GM06990 (cell line): ENCODE measurements around the gene TAGAP.

Experiments
- DNase-seq: peaks from one replicate; pipeline ENCODE4 v3.0.0-alpha.2; 2011; ENCODE audit not compliant: insufficient read length; ENCODE audit errors: extremely low read depth
- H3K27me3 ChIP-seq: replicated peaks from 2 replicates; pipeline ENCODE4 v1.6.0; 2011; ENCODE audit warnings: low read length; ENCODE audit not compliant: control insufficient read depth, insufficient read depth
- H3K36me3 ChIP-seq: 2 replicates; pipeline ENCODE4 v1.5.1; 2011; ENCODE audit warnings: low read length; ENCODE audit not compliant: control insufficient read depth, insufficient read depth
- H3K4me3 ChIP-seq: replicated peaks from 2 replicates; pipeline ENCODE4 v1.5.1; 2011; ENCODE audit warnings: low read depth, mild to moderate bottlenecking, control low read depth, low read length
- TF ChIP-seq, protein P1 (sequence below): IDR thresholded peaks from 2 replicates; pipeline ENCODE4 v1.5.1; 2011; ENCODE audit warnings: low read length, control low read depth, mild to moderate bottlenecking, inconsistent platforms; ENCODE audit not compliant: insufficient read depth, poor library complexity, severe bottlenecking

TAGAP gene

DNA sequence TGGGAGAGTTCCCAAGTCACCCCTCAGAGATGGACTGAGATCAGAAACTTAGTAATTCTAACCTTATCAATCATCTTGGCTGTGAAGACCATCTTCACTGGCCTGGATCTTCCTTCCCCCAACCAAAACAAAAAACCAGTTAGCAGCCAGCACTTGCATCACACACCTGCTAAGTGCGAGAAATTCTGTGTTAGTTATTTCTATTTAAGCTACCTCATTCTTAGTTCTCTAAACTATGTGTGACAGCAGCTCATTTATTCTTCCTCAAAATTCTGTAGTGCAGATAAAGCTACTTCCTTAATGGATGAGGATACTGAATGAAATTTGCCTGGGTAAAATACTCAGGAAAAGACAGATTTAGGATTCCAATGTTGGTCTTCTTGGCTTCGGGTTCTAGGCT, 18.2 kb upstream of the TAGAP start:
- DNase-seq, result no peak
- TF ChIP-seq, protein P1, sequence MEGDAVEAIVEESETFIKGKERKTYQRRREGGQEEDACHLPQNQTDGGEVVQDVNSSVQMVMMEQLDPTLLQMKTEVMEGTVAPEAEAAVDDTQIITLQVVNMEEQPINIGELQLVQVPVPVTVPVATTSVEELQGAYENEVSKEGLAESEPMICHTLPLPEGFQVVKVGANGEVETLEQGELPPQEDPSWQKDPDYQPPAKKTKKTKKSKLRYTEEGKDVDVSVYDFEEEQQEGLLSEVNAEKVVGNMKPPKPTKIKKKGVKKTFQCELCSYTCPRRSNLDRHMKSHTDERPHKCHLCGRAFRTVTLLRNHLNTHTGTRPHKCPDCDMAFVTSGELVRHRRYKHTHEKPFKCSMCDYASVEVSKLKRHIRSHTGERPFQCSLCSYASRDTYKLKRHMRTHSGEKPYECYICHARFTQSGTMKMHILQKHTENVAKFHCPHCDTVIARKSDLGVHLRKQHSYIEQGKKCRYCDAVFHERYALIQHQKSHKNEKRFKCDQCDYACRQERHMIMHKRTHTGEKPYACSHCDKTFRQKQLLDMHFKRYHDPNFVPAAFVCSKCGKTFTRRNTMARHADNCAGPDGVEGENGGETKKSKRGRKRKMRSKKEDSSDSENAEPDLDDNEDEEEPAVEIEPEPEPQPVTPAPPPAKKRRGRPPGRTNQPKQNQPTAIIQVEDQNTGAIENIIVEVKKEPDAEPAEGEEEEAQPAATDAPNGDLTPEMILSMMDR, result no peak
- no peak overlapping the region for H3K4me3 ChIP-seq
- no peaks in the 10 kb centered on the region for H3K36me3 ChIP-seq
- H3K27me3 ChIP-seq, result no peaks in the 10 kb centered on the region

DNA sequence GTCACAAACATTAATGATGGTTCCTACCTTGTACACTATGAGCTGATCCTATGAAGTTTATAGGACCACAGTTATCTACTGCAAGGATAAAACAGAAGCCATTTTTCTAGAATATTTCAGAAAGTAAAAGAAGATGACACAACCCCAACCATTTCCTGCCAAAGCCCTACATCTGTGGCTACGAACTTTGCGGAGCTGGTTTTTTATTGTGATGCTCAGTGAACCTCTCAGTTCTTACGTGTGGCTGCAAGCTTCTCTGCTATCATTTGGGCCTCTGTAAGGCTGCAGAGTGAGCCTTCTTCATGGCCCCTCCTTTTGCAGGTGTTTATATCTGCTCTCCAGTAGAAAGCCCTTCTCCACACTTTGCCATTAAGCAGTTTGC, 17.8 kb upstream of the TAGAP start:
- H3K36me3 ChIP-seq, result no peaks in the 10 kb centered on the region
- H3K4me3 ChIP-seq, result no peak overlapping the region
- TF ChIP-seq, protein P1, result no peak

DNA sequence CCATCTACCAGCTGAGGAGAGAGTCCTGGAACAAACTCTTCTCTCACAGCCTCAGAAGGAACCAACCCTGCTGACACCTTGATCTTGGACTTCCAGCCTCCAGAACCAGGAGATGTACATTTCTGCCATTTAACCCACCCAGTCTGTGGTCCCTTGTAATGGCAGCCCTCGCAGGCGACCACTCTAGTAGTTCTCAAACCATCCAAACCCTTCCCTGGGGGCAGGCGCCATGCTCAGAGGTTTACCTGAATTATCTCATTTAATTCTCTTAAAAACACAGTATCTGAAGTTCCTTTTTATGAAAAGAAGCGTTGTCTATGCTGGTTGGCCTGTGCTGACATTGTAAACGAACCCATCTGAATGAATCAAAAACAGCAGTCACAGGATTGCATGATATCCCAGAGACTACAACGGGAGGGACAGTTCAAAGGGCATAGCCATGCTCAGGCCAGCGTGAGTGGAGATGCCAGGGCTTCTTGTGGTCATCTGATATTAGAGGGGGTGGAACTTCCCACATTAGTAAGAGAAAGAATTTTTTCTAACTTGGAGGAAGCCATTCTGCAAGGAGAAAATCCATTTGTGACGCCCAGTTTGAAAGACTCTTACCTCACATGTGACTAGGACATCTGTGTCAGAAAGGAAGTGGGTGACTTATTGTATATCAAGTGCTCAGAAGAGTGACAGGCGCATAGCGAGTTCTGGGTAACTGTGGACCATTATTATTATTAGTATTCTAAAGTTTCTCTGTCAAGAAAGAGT, 17.2 kb upstream of the TAGAP start:
- no peak overlapping the region for H3K4me3 ChIP-seq
- no peak for DNase-seq
- H3K36me3 ChIP-seq, result no peaks in the 10 kb centered on the region
- H3K27me3 ChIP-seq, result no peaks in the 10 kb centered on the region
- TF ChIP-seq, protein P1, result no peak

More for the DNA sequence above, 17.8 kb upstream of the TAGAP start:
- H3K27me3 ChIP-seq, result no peaks in the 10 kb centered on the region
- DNase-seq, result peak; percentile 59

DNA sequence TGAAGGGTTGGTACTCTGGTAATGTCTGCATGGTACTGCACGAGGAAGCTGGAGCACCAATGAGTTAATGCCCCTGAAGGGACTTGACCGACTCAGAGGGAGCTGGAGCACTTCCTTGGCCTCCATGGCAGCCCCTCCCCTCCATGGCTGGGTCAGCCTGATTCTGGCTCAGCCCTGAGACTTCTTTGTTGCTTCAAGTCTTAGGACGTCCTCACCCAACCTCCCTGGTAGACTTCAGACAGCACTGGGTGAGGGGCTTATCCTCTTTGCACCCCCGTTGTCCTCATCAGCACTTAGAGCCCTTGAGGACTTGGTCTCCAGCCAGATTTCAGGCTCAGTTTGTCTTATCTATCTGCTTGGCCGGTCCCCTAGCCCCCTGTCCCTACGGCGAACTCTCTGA, 16.4 kb upstream of the TAGAP start:
- Histone ChIP-seq H3K27me3 (no peaks in the 10 kb centered on the region), H3K4me3 (no peak overlapping the region), H3K36me3 (no peaks in the 10 kb centered on the region)
- TF ChIP-seq, protein P1, result no peak
- no peak for DNase-seq

DNA sequence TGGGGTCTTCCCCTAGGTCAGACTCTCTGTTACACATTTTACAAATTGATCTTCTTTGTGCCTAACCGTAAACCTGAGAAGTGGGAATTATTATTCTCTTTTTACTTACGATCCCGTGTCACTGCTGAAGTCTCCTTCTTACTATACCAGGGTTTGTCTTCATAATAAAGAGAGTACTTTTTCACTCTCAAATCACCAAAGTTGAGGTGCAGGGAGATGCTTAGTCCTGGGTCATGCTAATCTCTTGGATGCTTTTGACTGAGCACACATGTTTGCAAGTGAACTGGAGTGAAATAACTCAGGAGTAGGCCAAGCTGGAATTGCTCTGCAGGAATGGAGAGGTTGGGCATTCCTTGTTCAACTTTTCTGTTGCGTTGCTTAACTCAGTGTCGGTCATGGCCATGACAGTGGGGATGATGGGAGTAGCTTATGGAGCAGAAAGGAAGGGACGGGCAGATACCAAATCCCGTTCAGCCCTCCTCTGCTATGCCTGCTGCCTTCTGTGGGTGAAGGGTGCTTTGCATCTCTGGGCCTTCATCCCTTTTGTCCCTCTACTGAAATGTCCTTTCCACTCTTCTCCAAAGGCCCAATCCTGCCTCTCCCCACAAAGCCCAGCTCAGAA, 15.2 kb upstream of the TAGAP start:
- TF ChIP-seq, protein P1, result no peak
- Histone ChIP-seq H3K4me3 (no peak overlapping the region), H3K36me3 (no peaks in the 10 kb centered on the region), H3K27me3 (no peaks in the 10 kb centered on the region)
- no peak for DNase-seq
